Neural progenitor cell (in vitro differentiated cells): ENCODE results near the gene SMIM45.
A peak's percentile ranks its signal among the peaks of the same experiment; 100 is the strongest.

Source experiments
- DNase-seq: peaks from one replicate; pipeline ENCODE4 v3.0.0-alpha.2; 2016; ENCODE audit warnings: low spot score
- H2AFZ ChIP-seq: fragments of 200-600 bp; sonication (generic); replicated peaks from 2 replicates; pipeline ENCODE4 v1.6.1; 2016; ENCODE audit warnings: antibody characterized with exemption
- H3F3A ChIP-seq: fragments of 200-600 bp; sonication (generic); 2 replicates; pipeline ENCODE4 v1.6.1; 2016; ENCODE audit warnings: antibody characterized with exemption, low read depth
- H3K27ac ChIP-seq: fragments of 200-600 bp; sonication (generic); 2 replicates; pipeline ENCODE4 v1.5.1; 2016; ENCODE audit warnings: mild to moderate bottlenecking
- H3K27me3 ChIP-seq: fragments of 200-600 bp; sonication (generic); 2 replicates; pipeline ENCODE4 v1.6.1; 2016; ENCODE audit warnings: mild to moderate bottlenecking, moderate library complexity
- H3K36me3 ChIP-seq: fragments of 200-600 bp; sonication (generic); 2 replicates; pipeline ENCODE4 v1.5.1; 2016
- H3K4me1 ChIP-seq: fragments of 200-600 bp; sonication (generic); 2 replicates; pipeline ENCODE4 v1.6.1; 2016; ENCODE audit warnings: mixed run types
- H3K4me2 ChIP-seq: fragments of 200-600 bp; sonication (generic); 2 replicates; pipeline ENCODE4 v1.6.1; 2016
- H3K4me3 ChIP-seq: fragments of 200-600 bp; sonication (generic); 2 replicates; pipeline ENCODE4 v1.5.1; 2016
- H3K79me2 ChIP-seq: fragments of 200-600 bp; sonication (generic); 2 replicates; pipeline ENCODE4 v1.6.1; 2016; ENCODE audit warnings: low read depth
- H3K9ac ChIP-seq: fragments of 200-600 bp; sonication (generic); 2 replicates; pipeline ENCODE4 v1.6.1; 2016
- H3K9me3 ChIP-seq: fragments of 200-600 bp; sonication (generic); 2 replicates; pipeline ENCODE4 v1.5.1; 2016; ENCODE audit warnings: low read depth
- H4K20me1 ChIP-seq: fragments of 200-600 bp; sonication (generic); 2 replicates; pipeline ENCODE4 v1.6.1; 2016; ENCODE audit warnings: low read depth
- H3K27ac Mint-ChIP-seq: 3 replicates; pipeline ENCODE4 v1.8.0; 2021; ENCODE audit warnings: mixed read lengths
- H3K27me3 Mint-ChIP-seq: 2 replicates; pipeline ENCODE4 v1.8.0; 2022; ENCODE audit warnings: low read depth, mild to moderate bottlenecking, inconsistent platforms, moderate library complexity, mixed read lengths; ENCODE audit not compliant: insufficient read depth
- H3K36me3 Mint-ChIP-seq: 3 replicates; pipeline ENCODE4 v1.8.0; 2021; ENCODE audit warnings: mixed read lengths
- H3K4me1 Mint-ChIP-seq: 3 replicates; pipeline ENCODE4 v1.8.0; 2021; ENCODE audit warnings: mixed read lengths
- H3K4me3 Mint-ChIP-seq: 3 replicates; pipeline ENCODE4 v1.8.0; 2021; ENCODE audit warnings: mild to moderate bottlenecking, moderate library complexity, mixed read lengths
- H3K9me3 Mint-ChIP-seq: 3 replicates; pipeline ENCODE4 v1.8.0; 2020; ENCODE audit warnings: mixed read lengths
- CTCF ChIP-seq: fragments of 200-600 bp; sonication (generic); IDR thresholded peaks from 2 replicates; pipeline ENCODE4 v1.5.1; 2017; ENCODE audit warnings: antibody characterized with exemption, mild to moderate bottlenecking
- EZH2 ChIP-seq: fragments of 200-600 bp; sonication (generic); IDR thresholded peaks from 2 replicates; pipeline ENCODE4 v1.6.1; 2017; ENCODE audit warnings: antibody characterized with exemption, mild to moderate bottlenecking, moderate library complexity
- EZH2phosphoT487 ChIP-seq: fragments of 200-600 bp; sonication (generic); IDR thresholded peaks from 2 replicates; pipeline ENCODE4 v1.6.1; 2017; ENCODE audit warnings: antibody characterized with exemption

The SMIM45 gene

GRCh38 chr22:41915786-41916493, 36.0 kb upstream of the SMIM45 start:
- Histone ChIP-seq H3F3A (peaks cover 14% of the 10 kb centered on the region), H4K20me1 (peaks cover 89% of the 10 kb centered on the region), H3K9me3 (no peaks in the 10 kb centered on the region), H3K9ac (no peak overlapping the region), H3K4me3 (no peak overlapping the region), H3K4me2 (peak overlapping the region; percentile 87), H3K79me2 (no peaks in the 10 kb centered on the region), H3K4me1 (peaks cover 22% of the 10 kb centered on the region), H2AFZ (no peak overlapping the region), H3K36me3 (no peaks in the 10 kb centered on the region), H3K27ac (no peak overlapping the region), H3K27me3 (peaks cover 100% of the 10 kb centered on the region)
- TF ChIP-seq EZH2phosphoT487: peak; percentile 65
- no peak for TF ChIP-seq CTCF
- peak; percentile 30 for TF ChIP-seq EZH2
- Mint-ChIP-seq H3K4me1 (peaks cover 24% of the 10 kb centered on the region), H3K36me3 (no peaks in the 10 kb centered on the region), H3K27ac (no peak overlapping the region), H3K4me3 (peak overlapping the region; percentile 44), H3K9me3 (peaks cover 4% of the 10 kb centered on the region), H3K27me3 (peaks cover 61% of the 10 kb centered on the region)
- DNase-seq: peak; percentile 32

DNA sequence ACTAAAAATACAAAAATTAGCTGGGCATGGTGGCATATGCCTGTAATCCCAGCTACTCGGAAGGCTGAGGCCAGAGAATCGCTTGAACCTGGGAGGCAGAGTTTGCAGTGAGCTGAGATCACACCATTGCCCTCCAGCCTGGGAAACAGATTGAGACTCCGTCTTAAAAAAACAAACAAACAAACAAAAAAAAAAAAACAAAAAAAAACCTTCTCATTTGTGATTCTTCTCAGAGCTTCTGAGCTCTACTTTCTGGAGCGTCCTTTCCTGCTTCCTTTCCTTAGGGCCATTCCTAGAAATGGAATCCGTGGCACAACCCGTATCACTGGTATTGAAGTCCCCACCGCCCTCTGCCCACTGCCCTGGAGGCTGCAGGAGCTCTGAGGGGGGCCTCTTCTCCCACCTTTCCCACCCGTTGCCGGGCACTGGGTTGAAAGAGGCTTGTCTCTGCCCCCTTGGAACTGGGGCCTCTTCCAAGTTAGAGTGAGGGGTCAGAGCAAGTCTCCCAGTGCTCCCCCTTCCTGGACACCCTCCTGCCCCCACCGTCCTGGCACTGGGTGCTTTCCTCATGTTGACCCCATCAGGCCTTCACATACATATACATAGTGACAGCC, 35.1 kb upstream of the SMIM45 start:
- H3K36me3 ChIP-seq: no peaks in the 10 kb centered on the region
- TF ChIP-seq CTCF (no peak), EZH2 (no peak), EZH2phosphoT487 (no peak)
- H3K4me2 ChIP-seq: no peak overlapping the region
- peaks cover 58% of the 10 kb centered on the region for H3K27me3 Mint-ChIP-seq
- peaks cover 14% of the 10 kb centered on the region for H3F3A ChIP-seq
- H3K9ac ChIP-seq: no peak overlapping the region
- H3K27me3 ChIP-seq: peaks cover 100% of the 10 kb centered on the region
- H3K36me3 Mint-ChIP-seq: no peaks in the 10 kb centered on the region
- H3K4me1 Mint-ChIP-seq: peaks cover 22% of the 10 kb centered on the region
- peaks cover 82% of the 10 kb centered on the region for H4K20me1 ChIP-seq
- H3K4me3 ChIP-seq: no peak overlapping the region
- no peaks in the 10 kb centered on the region for H3K79me2 ChIP-seq
- H3K27ac Mint-ChIP-seq: no peak overlapping the region
- H3K9me3 ChIP-seq: no peaks in the 10 kb centered on the region
- peak overlapping the region; percentile 62 for H3K4me3 Mint-ChIP-seq
- H3K9me3 Mint-ChIP-seq: no peaks in the 10 kb centered on the region
- H3K4me1 ChIP-seq: peaks cover 20% of the 10 kb centered on the region
- no peak overlapping the region for H3K27ac ChIP-seq
- DNase-seq: no peak
- H2AFZ ChIP-seq: no peak overlapping the region

- Mint-ChIP-seq H3K27ac (no peak overlapping the region), H3K27me3 (peaks cover 52% of the 10 kb centered on the region), H3K4me1 (peaks cover 22% of the 10 kb centered on the region), H3K9me3 (no peaks in the 10 kb centered on the region), H3K4me3 (peak overlapping the region; percentile 62), H3K36me3 (no peaks in the 10 kb centered on the region)
- Histone ChIP-seq H3K4me1 (peaks cover 20% of the 10 kb centered on the region), H3K9ac (no peak overlapping the region), H4K20me1 (peaks cover 76% of the 10 kb centered on the region), H3K79me2 (no peaks in the 10 kb centered on the region), H3K4me3 (no peak overlapping the region), H3K27ac (no peak overlapping the region), H3K4me2 (no peak overlapping the region), H2AFZ (no peak overlapping the region), H3K36me3 (no peaks in the 10 kb centered on the region), H3K27me3 (peaks cover 100% of the 10 kb centered on the region), H3K9me3 (no peaks in the 10 kb centered on the region), H3F3A (peaks cover 14% of the 10 kb centered on the region)
- DNase-seq: no peak
- TF ChIP-seq CTCF (no peak), EZH2phosphoT487 (no peak), EZH2 (no peak)
Measured at GRCh38 chr22:41917375-41917902, 34.5 kb upstream of the SMIM45 start.
